ENCODE results near the gene EBF3. TPM values are rescaled to one million over a fixed set of nuclear protein-coding genes. Genes with fewer than 3 reads are reported as not detected.
A peak's percentile ranks its signal among the peaks of the same experiment; 100 is the strongest.

Gene EBF3
- total RNA-seq, 1 donor from 2014 or later, result 544 TPM

GRCh38 chr10:129878835-129879234 is 85.2 kb downstream of the EBF3 start:
- Mint-ChIP-seq H3K9me3 (ENCODE audit: unreplicated experiment) (peaks cover 79% of the 10 kb centered on the region), H3K27me3 (ENCODE audit: unreplicated experiment) (peaks cover 62% of the 10 kb centered on the region), H3K27ac (ENCODE audit: unreplicated experiment) (peak overlapping the region; percentile 95), H3K36me3 (ENCODE audit: unreplicated experiment) (peaks cover 9% of the 10 kb centered on the region), H3K4me1 (ENCODE audit: low read depth, unreplicated experiment) (peaks cover 78% of the 10 kb centered on the region), H3K4me3 (ENCODE audit: unreplicated experiment) (peak overlapping the region; percentile 75)
- no peak for DNase-seq
- TF ChIP-seq, protein P1, sequence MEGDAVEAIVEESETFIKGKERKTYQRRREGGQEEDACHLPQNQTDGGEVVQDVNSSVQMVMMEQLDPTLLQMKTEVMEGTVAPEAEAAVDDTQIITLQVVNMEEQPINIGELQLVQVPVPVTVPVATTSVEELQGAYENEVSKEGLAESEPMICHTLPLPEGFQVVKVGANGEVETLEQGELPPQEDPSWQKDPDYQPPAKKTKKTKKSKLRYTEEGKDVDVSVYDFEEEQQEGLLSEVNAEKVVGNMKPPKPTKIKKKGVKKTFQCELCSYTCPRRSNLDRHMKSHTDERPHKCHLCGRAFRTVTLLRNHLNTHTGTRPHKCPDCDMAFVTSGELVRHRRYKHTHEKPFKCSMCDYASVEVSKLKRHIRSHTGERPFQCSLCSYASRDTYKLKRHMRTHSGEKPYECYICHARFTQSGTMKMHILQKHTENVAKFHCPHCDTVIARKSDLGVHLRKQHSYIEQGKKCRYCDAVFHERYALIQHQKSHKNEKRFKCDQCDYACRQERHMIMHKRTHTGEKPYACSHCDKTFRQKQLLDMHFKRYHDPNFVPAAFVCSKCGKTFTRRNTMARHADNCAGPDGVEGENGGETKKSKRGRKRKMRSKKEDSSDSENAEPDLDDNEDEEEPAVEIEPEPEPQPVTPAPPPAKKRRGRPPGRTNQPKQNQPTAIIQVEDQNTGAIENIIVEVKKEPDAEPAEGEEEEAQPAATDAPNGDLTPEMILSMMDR (IDR thresholded peaks at IDR 0.05; ENCODE audit: partially characterized antibody, unreplicated experiment), result no peak

GRCh38 chr10:129877773-129878371 is 86.2 kb downstream of the EBF3 start:
- peak overlapping the region; percentile 97 for H3K27ac Mint-ChIP-seq (ENCODE audit: unreplicated experiment)
- TF ChIP-seq, protein P1 (IDR thresholded peaks at IDR 0.05; ENCODE audit: partially characterized antibody, unreplicated experiment), result peak; percentile 68
- peaks cover 79% of the 10 kb centered on the region for H3K9me3 Mint-ChIP-seq (ENCODE audit: unreplicated experiment)
- H3K4me3 Mint-ChIP-seq (ENCODE audit: unreplicated experiment), result peak overlapping the region; percentile 70
- peaks cover 76% of the 10 kb centered on the region for H3K4me1 Mint-ChIP-seq (ENCODE audit: low read depth, unreplicated experiment)
- H3K27me3 Mint-ChIP-seq (ENCODE audit: unreplicated experiment), result peaks cover 63% of the 10 kb centered on the region
- DNase-seq, result no peak
- peaks cover 13% of the 10 kb centered on the region for H3K36me3 Mint-ChIP-seq (ENCODE audit: unreplicated experiment)

GRCh38 chr10:129876838-129877237 is 87.2 kb downstream of the EBF3 start:
- Mint-ChIP-seq H3K36me3 (ENCODE audit: unreplicated experiment) (peaks cover 18% of the 10 kb centered on the region), H3K27ac (ENCODE audit: unreplicated experiment) (peak overlapping the region; percentile 97), H3K4me1 (ENCODE audit: low read depth, unreplicated experiment) (peaks cover 78% of the 10 kb centered on the region), H3K27me3 (ENCODE audit: unreplicated experiment) (peaks cover 67% of the 10 kb centered on the region), H3K9me3 (ENCODE audit: unreplicated experiment) (peaks cover 80% of the 10 kb centered on the region), H3K4me3 (ENCODE audit: unreplicated experiment) (peak overlapping the region; percentile 82)
- TF ChIP-seq, protein P1 (IDR thresholded peaks at IDR 0.05; ENCODE audit: partially characterized antibody, unreplicated experiment), result no peak
- no peak for DNase-seq

GRCh38 chr10:129875993-129876726 is 87.9 kb downstream of the EBF3 start:
- peak; percentile 81 for DNase-seq
- Mint-ChIP-seq H3K4me1 (ENCODE audit: low read depth, unreplicated experiment) (peaks cover 79% of the 10 kb centered on the region), H3K27me3 (ENCODE audit: unreplicated experiment) (peaks cover 71% of the 10 kb centered on the region), H3K36me3 (ENCODE audit: unreplicated experiment) (peaks cover 18% of the 10 kb centered on the region), H3K4me3 (ENCODE audit: unreplicated experiment) (peak overlapping the region; percentile 74), H3K27ac (ENCODE audit: unreplicated experiment) (peak overlapping the region; percentile 97), H3K9me3 (ENCODE audit: unreplicated experiment) (peaks cover 84% of the 10 kb centered on the region)
- TF ChIP-seq, protein P1 (IDR thresholded peaks at IDR 0.05; ENCODE audit: partially characterized antibody, unreplicated experiment), result no peak

GRCh38 chr10:129873351-129873750 is 90.7 kb downstream of the EBF3 start:
- Mint-ChIP-seq H3K27me3 (ENCODE audit: unreplicated experiment) (peaks cover 70% of the 10 kb centered on the region), H3K36me3 (ENCODE audit: unreplicated experiment) (peaks cover 12% of the 10 kb centered on the region), H3K4me3 (ENCODE audit: unreplicated experiment) (peak overlapping the region; percentile 86), H3K27ac (ENCODE audit: unreplicated experiment) (peak overlapping the region; percentile 96), H3K4me1 (ENCODE audit: low read depth, unreplicated experiment) (peaks cover 74% of the 10 kb centered on the region), H3K9me3 (ENCODE audit: unreplicated experiment) (peaks cover 81% of the 10 kb centered on the region)
- DNase-seq, result no peak
- TF ChIP-seq, protein P1 (IDR thresholded peaks at IDR 0.05; ENCODE audit: partially characterized antibody, unreplicated experiment), result no peak

Data from glutamatergic neuron (in vitro differentiated cells).